ENCODE data around the gene EPHA5.

The EPHA5 gene

GRCh38 chr4:65670331-65671031 is at the start of gene EPHA5:
Gene EPHA5 (minus strand): TSS chr4:65670489. CDS start chr4:65669742, 747 bp downstream.
- no peak for DNase-seq

- no peak for DNase-seq
These were observed 49.3 kb upstream of the EPHA5 start for GRCh38 chr4:65719635-65720034.

- DNase-seq = no peak
These were observed 28.3 kb upstream of the EPHA5 start for GRCh38 chr4:65698631-65699030.

GRCh38 chr4:65696436-65696835 is 26.1 kb upstream of the EPHA5 start:
- DNase-seq = no peak

GRCh38 chr4:65671372-65671771 is 1.1 kb upstream of the EPHA5 start:
- no peak for DNase-seq

DNA sequence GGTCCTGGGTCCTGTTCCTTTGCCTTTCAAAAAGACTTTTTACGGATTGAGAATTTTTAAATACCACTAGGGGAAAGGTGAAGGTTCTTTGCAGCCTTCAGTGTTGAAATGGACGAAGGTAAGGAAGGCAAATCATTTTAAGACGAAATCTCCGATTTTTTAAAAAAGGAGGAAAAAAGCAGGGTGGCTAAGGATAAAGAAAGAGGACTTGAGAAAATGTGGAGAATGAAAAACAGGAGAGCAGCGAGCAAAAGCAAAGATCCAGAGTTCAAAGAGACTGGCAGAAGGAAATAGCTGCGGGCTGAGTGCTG is 314 bp downstream of the EPHA5 start:
- no peak for DNase-seq

GRCh38 chr4:65669111-65670019 is 924 bp downstream of the EPHA5 start:
- DNase-seq = no peak

GRCh38 chr4:65668201-65669089 is 1.8 kb downstream of the EPHA5 start:
- no peak for DNase-seq

- no peak for DNase-seq
These were observed 2.7 kb downstream of the EPHA5 start for GRCh38 chr4:65667506-65668041.

GRCh38 chr4:65665771-65666523 is 4.3 kb downstream of the EPHA5 start:
- DNase-seq = no peak

- no peak for DNase-seq
These were observed 8.8 kb downstream of the EPHA5 start for GRCh38 chr4:65661471-65661870.

DNA sequence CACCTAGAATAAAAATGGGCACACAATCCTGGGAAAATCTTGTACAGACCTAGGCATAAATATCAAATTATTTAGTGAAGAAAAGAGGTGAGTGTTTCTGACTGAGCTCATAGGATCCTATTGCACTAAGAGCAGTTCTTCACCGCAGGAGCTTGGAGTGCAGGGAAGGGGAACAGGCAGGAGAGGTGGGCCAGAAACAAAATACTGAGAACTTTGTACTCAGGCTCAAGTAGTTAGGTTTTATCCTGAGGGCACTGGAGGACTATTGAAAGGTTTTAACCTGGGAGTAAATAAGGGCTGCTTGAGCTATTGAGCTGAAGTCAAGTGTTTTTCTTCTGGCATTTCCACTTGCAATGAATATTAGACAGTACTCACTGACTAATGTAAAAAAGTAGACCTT is 12.2 kb downstream of the EPHA5 start:
- no peak for DNase-seq

- no peak for DNase-seq
These were observed 14.3 kb downstream of the EPHA5 start for GRCh38 chr4:65656008-65656407.

GRCh38 chr4:65654976-65655375 is 15.3 kb downstream of the EPHA5 start:
- DNase-seq = no peak

GRCh38 chr4:65653740-65654361 is 16.4 kb downstream of the EPHA5 start:
- no peak for DNase-seq

GRCh38 chr4:65651751-65652150 is 18.5 kb downstream of the EPHA5 start:
- DNase-seq = no peak

DNA sequence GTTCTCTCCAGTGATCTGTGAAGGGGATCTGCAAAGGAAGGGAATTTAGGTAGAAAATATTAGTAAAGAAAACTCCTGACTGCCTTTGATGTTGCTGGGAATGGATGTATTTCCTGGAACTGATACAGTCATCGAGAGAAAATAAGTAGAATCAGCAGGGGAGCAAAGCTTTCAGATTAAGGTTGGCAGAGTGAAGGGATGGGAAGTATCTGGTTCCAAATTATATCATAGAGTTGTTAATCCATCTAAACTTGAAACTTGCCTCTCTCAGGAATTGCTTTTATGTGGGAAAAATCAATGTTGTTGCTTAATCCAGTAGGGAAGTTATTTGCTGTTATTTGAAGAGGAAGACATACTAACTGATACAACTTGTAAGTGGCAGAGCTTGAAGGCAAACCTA is 19.3 kb downstream of the EPHA5 start:
- no peak for DNase-seq

GRCh38 chr4:65646136-65646535 is 24.2 kb downstream of the EPHA5 start:
- DNase-seq = no peak

- no peak for DNase-seq
These were observed 25.1 kb downstream of the EPHA5 start for GRCh38 chr4:65645185-65645584.

GRCh38 chr4:65635051-65635821 is 35.1 kb downstream of the EPHA5 start:
- DNase-seq = no peak

GRCh38 chr4:65624651-65625050 is 45.6 kb downstream of the EPHA5 start:
- no peak for DNase-seq

Data from stimulated activated CD4-positive, alpha-beta T cell treated with anti-CD3 and anti-CD28 coated beads, Interleukin-4, amount 100 ng/mL, for 4 hours (primary cell).